HepG2 (cell line): ENCODE results near the gene CADM2. TPM values are rescaled to one million over a fixed set of nuclear protein-coding genes. Genes with fewer than 3 reads are reported as not detected.
A peak's percentile ranks its signal among the peaks of the same experiment; 100 is the strongest.

Source experiments
- ATAC-seq: fragments of 200-7000 bp; cut with Tn5 transposase; 3 replicates; pipeline ENCODE4 v1.9.1; 2020; ENCODE audit warnings: mild to moderate bottlenecking, moderate library complexity
- BruUV-seq: library from RNA; stranded (reverse); fragments of 400-500 nt; replicated peaks from 2 replicates; lab custom pipeline; 2021; lab: Mats Ljungman, UMichigan
- CTCF ChIA-PET: fragments of 300-600 bp; formaldehyde crosslinking; extraction: SDS; loops from one replicate; lab custom pipeline; 2021; ENCODE audit warnings: low total read pairs, inconsistent platforms, low intra/inter-chr PET ratio; lab: Yijun Ruan, JAX
- POLR2A ChIA-PET: fragments of 350-600 bp; sonication (Branson Sonifier 250); formaldehyde crosslinking; loops from one replicate; lab custom pipeline; 2020; ENCODE audit warnings: antibody characterized with exemption, inconsistent platforms; lab: Yijun Ruan, JAX
- DNase-seq: peaks from one replicate; pipeline ENCODE4 v3.0.0-alpha.2; 2015; ENCODE audit warnings: low spot score
- FAIRE-seq: peaks from 3 replicates; lab custom pipeline; 2011; peaks lifted over from hg19 to GRCh38; lab: Jason Lieb, UNC
- H2AFZ ChIP-seq: one replicate; pipeline ENCODE4 v1.6.1; 2011; ENCODE audit warnings: low read length, inconsistent platforms
- H3K27ac ChIP-seq: fragments of 300-600 bp; 3 replicates; pipeline ENCODE4 v1.8.0; 2011; ENCODE audit warnings: mixed run types, mild to moderate bottlenecking, mixed read lengths, low read length, inconsistent platforms; ENCODE audit not compliant: insufficient read depth; ENCODE audit errors: extremely low read length
- H3K27me3 ChIP-seq, 2 experiments: fragments of 200-600 bp in 1 of 2; 2 replicates in 1 of 2; 3 replicates in 1 of 2; pipeline versions ENCODE4 v1.6.0 to v1.8.0; 2011; ENCODE audit warnings: low read length in 2 of 2, mild to moderate bottlenecking in 2 of 2, moderate library complexity in 2 of 2, inconsistent platforms in 1 of 2; ENCODE audit not compliant: insufficient read depth in 2 of 2, control insufficient read depth in 1 of 2
- H3K36me3 ChIP-seq, 2 experiments: fragments of 200-600 bp in 1 of 2; replicated peaks in 1 of 2; 2 replicates in 1 of 2; 3 replicates in 1 of 2; pipeline versions ENCODE4 v1.5.1 to v1.8.0; 2011; ENCODE audit warnings: low read length in 2 of 2, inconsistent platforms in 1 of 2; ENCODE audit not compliant: insufficient read depth in 2 of 2, control insufficient read depth in 1 of 2
- H3K4me1 ChIP-seq: 2 replicates; pipeline ENCODE4 v1.5.1; 2012; ENCODE audit warnings: low read length, inconsistent platforms; ENCODE audit not compliant: insufficient read depth
- H3K4me2 ChIP-seq: 2 replicates; pipeline ENCODE4 v1.6.0; 2011; ENCODE audit warnings: low read depth, low read length, inconsistent platforms
- H3K4me3 ChIP-seq, 3 experiments: fragments of 200-600 bp in 1 of 3; sonication (generic), shearing (Covaris generic) in 1 of 3; replicated peaks in 1 of 3; 2 replicates each; pipeline ENCODE4 v1.5.1; 2011 to 2016; ENCODE audit warnings: low read length in 3 of 3, inconsistent platforms in 2 of 3, low read depth in 2 of 3, mild to moderate bottlenecking in 2 of 3, control low read depth in 1 of 3, mixed read lengths in 1 of 3; ENCODE audit not compliant: insufficient read depth in 1 of 3
- H3K79me2 ChIP-seq: one replicate; pipeline ENCODE4 v1.6.1; 2011; ENCODE audit warnings: low read length, inconsistent platforms; ENCODE audit not compliant: insufficient read depth
- H3K9ac ChIP-seq: 2 replicates; pipeline ENCODE4 v1.6.0; 2011; ENCODE audit warnings: mild to moderate bottlenecking, low read depth, low read length, inconsistent platforms; ENCODE audit not compliant: insufficient read depth
- H3K9me3 ChIP-seq: 2 replicates; pipeline ENCODE4 v1.5.1; 2012; ENCODE audit warnings: mild to moderate bottlenecking, low read length
- H4K20me1 ChIP-seq: 2 replicates; pipeline ENCODE4 v1.6.0; 2011; ENCODE audit warnings: inconsistent platforms, mild to moderate bottlenecking, low read length, moderate library complexity; ENCODE audit not compliant: insufficient read depth
- CBX1 ChIP-seq: IDR thresholded peaks from one replicate; pipeline ENCODE4 v1.6.1; 2016; ENCODE audit warnings: antibody characterized with exemption, low read depth
- DPF2 ChIP-seq: sonication (generic); formaldehyde crosslinking; IDR thresholded peaks from 2 replicates; pipeline ENCODE4 v1.4.0; 2020; ENCODE audit warnings: mild to moderate bottlenecking, low read depth, missing genetic modification reagents, borderline replicate concordance
- FOXC1 ChIP-seq: sonication (generic); formaldehyde crosslinking; IDR thresholded peaks from 2 replicates; pipeline ENCODE4 v1.8.0; 2022; ENCODE audit warnings: mild to moderate bottlenecking, missing genetic modification reagents, borderline replicate concordance
- MAFF ChIP-seq: IDR thresholded peaks from 2 replicates; pipeline ENCODE4 v1.6.1; 2011; ENCODE audit warnings: low read depth, low read length, improper control_type of control experiment
- MAFK ChIP-seq, 2 experiments: IDR thresholded peaks in 1 of 2; conservative IDR thresholded peaks in 1 of 2; 2 replicates each; pipeline ENCODE4 v1.6.1; 2011; ENCODE audit warnings: improper control_type of control experiment in 2 of 2, low read length in 2 of 2
- ZNF30 ChIP-seq: sonication (generic); formaldehyde crosslinking; IDR thresholded peaks from 2 replicates; pipeline ENCODE4 v1.5.0; 2020; ENCODE audit warnings: mild to moderate bottlenecking, missing genetic modification reagents
- WGBS: methylation state at CpG from one replicate; pipeline ENCODE4 v1.1.6; 2017; ENCODE audit warnings: low lambda C conversion rate; 5-methylcytosine and 5-hydroxymethylcytosine counted together
- in situ Hi-C: cut with HindIII; loops from 2 replicates; pipeline ENCODE4 v1.10.0; 2017; ENCODE audit warnings: low pct_unique_long_range_greater_than_20kb; ENCODE audit not compliant: extremely low pct_ligation_motif_present
- intact Hi-C: fragments of 100-400 bp; cut with micrococcal nuclease; formaldehyde crosslinking; loops from one replicate; pipeline ENCODE4 v1.10.0; 2022; ENCODE audit not compliant: unreplicated experiment
- polyA plus RNA-seq, 8 experiments: library from polyadenylated mRNA; depleted of rRNA in 3 of 8; stranded (reverse) in 7 of 8; unstranded in 1 of 8; fragments of >200 nt; fragmentation: Illumina TruSeq in 4 of 8; extraction: Trizol in 4 of 8; gene quantifications; 2 replicates each; pipeline versions ENCODE4 v1.2.1 to v1.2.3, GENCODE V29; 2011 to 2016; ENCODE audit warnings: low read depth in 4 of 8, missing spikeins in 1 of 8, mixed read lengths in 1 of 8; ENCODE audit not compliant: insufficient read depth in 1 of 8
- total RNA-seq, 5 experiments: library from RNA; depleted of rRNA; stranded (reverse); fragments of >200 nt; fragmentation: Illumina TruSeq; extraction: Trizol; gene quantifications; 2 replicates each; pipeline ENCODE4 v1.2.3, GENCODE V29; 2016; ENCODE audit warnings: low read depth in 1 of 5
- TF ChIP-seq, protein P1 (sequence below): sonication (generic); formaldehyde crosslinking; IDR thresholded peaks from 2 replicates; pipeline ENCODE4 v1.4.0; 2020; ENCODE audit warnings: low read depth, mild to moderate bottlenecking, missing genetic modification reagents
- TF ChIP-seq, protein P2 (sequence below): IDR thresholded peaks from 2 replicates; pipeline ENCODE4 v1.6.1; 2016; ENCODE audit warnings: low read depth, control low read depth
- TF ChIP-seq, protein P3 (sequence below): sonication (generic); formaldehyde crosslinking; IDR thresholded peaks from 2 replicates; pipeline ENCODE4 v1.4.0; 2020; ENCODE audit warnings: missing genetic modification reagents

Gene CADM2
- total and polyA plus RNA-seq, 2 of the 13 experiments (the other 11 are each of a cell fraction or from before 2014, with no cell fraction given), result not detected

DNA sequence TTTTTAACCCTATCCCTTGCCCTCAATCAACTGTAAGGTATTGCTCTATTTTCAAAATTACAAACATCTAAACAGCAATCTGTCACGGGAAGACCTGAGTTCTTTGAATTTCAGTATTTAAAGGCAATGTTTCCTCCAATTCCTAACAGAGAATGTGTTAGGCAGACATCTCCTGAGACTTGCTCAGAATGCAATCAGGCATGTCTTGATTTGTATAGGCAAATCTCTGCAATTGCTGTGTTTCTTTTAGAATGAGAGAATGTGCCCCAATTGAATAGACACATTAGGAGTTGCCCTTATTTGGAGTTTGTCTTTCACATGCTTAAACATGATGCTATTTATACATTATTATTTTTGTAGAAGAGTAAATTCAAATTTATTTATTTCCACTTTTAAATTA is 205.6 kb downstream of the CADM2 start:
- POLR2A ChIA-PET, result no interaction called here
- Histone ChIP-seq H3K27ac (no peak overlapping the region), H3K4me2 (no peak overlapping the region), H3K79me2 (no peaks in the 10 kb centered on the region), H3K4me1 (no peaks in the 10 kb centered on the region), H3K9ac (no peak overlapping the region), H3K27me3 (no peaks in the 10 kb centered on the region), H3K4me3 (no peak overlapping the region), H2AFZ (no peak overlapping the region), H3K9me3 (no peaks in the 10 kb centered on the region), H3K36me3 (no peaks in the 10 kb centered on the region), H4K20me1 (no peaks in the 10 kb centered on the region)
- FAIRE-seq, result no peak
- no peak for ATAC-seq
- DNase-seq, result no peak
- intact Hi-C loops, result no loop called here
- CTCF ChIA-PET, result no interaction called here
- BruUV-seq, result no TSS peak
- 0% methylated on average over 1 of the region's 1 CpG for WGBS
- TF ChIP-seq, protein P1, sequence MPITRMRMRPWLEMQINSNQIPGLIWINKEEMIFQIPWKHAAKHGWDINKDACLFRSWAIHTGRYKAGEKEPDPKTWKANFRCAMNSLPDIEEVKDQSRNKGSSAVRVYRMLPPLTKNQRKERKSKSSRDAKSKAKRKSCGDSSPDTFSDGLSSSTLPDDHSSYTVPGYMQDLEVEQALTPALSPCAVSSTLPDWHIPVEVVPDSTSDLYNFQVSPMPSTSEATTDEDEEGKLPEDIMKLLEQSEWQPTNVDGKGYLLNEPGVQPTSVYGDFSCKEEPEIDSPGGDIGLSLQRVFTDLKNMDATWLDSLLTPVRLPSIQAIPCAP, result no peak
- TF ChIP-seq, protein P2, sequence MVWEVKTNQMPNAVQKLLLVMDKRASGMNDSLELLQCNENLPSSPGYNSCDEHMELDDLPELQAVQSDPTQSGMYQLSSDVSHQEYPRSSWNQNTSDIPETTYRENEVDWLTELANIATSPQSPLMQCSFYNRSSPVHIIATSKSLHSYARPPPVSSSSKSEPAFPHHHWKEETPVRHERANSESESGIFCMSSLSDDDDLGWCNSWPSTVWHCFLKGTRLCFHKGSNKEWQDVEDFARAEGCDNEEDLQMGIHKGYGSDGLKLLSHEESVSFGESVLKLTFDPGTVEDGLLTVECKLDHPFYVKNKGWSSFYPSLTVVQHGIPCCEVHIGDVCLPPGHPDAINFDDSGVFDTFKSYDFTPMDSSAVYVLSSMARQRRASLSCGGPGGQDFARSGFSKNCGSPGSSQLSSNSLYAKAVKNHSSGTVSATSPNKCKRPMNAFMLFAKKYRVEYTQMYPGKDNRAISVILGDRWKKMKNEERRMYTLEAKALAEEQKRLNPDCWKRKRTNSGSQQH, result no peak
- TF ChIP-seq CBX1, result no peak
- TF ChIP-seq DPF2 (CRISPR knock-in tag), result no peak
- in situ Hi-C loops, result no loop called here

DNA sequence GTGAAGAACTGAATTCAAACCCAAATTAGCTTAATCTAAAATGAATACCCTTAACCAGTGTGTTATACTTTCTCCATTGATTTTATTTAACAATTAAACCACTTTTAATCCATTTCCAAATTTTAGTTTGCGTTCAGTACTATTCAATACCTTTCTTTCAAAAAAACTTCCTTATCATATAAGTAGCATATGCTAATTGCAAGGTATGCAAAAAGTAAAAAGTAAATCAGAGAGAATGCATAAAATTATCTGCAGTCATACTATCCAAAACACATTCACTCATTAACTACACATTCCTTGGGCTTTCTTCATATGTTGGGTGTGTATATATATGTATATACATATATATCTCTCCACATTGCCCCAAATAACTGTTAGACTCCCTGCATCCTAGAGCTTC is 208.8 kb downstream of the CADM2 start:
- no peaks in the 10 kb centered on the region for H3K36me3 ChIP-seq
- TF ChIP-seq, protein P3, sequence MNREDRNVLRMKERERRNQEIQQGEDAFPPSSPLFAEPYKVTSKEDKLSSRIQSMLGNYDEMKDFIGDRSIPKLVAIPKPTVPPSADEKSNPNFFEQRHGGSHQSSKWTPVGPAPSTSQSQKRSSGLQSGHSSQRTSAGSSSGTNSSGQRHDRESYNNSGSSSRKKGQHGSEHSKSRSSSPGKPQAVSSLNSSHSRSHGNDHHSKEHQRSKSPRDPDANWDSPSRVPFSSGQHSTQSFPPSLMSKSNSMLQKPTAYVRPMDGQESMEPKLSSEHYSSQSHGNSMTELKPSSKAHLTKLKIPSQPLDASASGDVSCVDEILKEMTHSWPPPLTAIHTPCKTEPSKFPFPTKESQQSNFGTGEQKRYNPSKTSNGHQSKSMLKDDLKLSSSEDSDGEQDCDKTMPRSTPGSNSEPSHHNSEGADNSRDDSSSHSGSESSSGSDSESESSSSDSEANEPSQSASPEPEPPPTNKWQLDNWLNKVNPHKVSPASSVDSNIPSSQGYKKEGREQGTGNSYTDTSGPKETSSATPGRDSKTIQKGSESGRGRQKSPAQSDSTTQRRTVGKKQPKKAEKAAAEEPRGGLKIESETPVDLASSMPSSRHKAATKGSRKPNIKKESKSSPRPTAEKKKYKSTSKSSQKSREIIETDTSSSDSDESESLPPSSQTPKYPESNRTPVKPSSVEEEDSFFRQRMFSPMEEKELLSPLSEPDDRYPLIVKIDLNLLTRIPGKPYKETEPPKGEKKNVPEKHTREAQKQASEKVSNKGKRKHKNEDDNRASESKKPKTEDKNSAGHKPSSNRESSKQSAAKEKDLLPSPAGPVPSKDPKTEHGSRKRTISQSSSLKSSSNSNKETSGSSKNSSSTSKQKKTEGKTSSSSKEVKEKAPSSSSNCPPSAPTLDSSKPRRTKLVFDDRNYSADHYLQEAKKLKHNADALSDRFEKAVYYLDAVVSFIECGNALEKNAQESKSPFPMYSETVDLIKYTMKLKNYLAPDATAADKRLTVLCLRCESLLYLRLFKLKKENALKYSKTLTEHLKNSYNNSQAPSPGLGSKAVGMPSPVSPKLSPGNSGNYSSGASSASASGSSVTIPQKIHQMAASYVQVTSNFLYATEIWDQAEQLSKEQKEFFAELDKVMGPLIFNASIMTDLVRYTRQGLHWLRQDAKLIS (CRISPR knock-in tag), result no peak
- peak; percentile 20 to 74; a peak in 2 of 4 replicates for TF ChIP-seq MAFK (conservative IDR thresholded peaks at IDR 0.05 in 1 of 2, IDR thresholded peaks at IDR 0.05 in 1 of 2; ENCODE audit: low read length in 2 of 2)
- TF ChIP-seq ZNF30 (CRISPR knock-in tag), result no peak
- TF ChIP-seq MAFF, result peak; percentile 46; the same call in 1 of the 2 replicates
- TF ChIP-seq FOXC1, result no peak
- TF ChIP-seq, all 625 proteins: peak for 2
- POLR2A ChIA-PET, result no interaction called here
- Histone ChIP-seq H3K79me2 (no peaks in the 10 kb centered on the region), H3K9me3 (no peaks in the 10 kb centered on the region), H2AFZ (no peak overlapping the region), H3K27ac (no peak overlapping the region), H4K20me1 (no peaks in the 10 kb centered on the region), H3K9ac (no peak overlapping the region), H3K4me2 (no peak overlapping the region), H3K4me3 (no peak overlapping the region), H3K27me3 (no peaks in the 10 kb centered on the region), H3K4me1 (no peaks in the 10 kb centered on the region)
- ATAC-seq (no peak), DNase-seq (no peak), FAIRE-seq (no peak)
- intact Hi-C loops (no loop called here), in situ Hi-C loops (no loop called here)
- BruUV-seq, result no TSS peak
- WGBS, result 2% methylated on average over 1 of the region's 1 CpG
- CTCF ChIA-PET, result no interaction called here
